ENCODE results near the gene BRD7. TPM values are rescaled to one million over a fixed set of nuclear protein-coding genes. Genes with fewer than 3 reads are reported as not detected.

The BRD7 gene
- total and polyA plus RNA-seq, 3 donors from 2014 or later = 79.2 to 110 (median 96.0) TPM

DNA sequence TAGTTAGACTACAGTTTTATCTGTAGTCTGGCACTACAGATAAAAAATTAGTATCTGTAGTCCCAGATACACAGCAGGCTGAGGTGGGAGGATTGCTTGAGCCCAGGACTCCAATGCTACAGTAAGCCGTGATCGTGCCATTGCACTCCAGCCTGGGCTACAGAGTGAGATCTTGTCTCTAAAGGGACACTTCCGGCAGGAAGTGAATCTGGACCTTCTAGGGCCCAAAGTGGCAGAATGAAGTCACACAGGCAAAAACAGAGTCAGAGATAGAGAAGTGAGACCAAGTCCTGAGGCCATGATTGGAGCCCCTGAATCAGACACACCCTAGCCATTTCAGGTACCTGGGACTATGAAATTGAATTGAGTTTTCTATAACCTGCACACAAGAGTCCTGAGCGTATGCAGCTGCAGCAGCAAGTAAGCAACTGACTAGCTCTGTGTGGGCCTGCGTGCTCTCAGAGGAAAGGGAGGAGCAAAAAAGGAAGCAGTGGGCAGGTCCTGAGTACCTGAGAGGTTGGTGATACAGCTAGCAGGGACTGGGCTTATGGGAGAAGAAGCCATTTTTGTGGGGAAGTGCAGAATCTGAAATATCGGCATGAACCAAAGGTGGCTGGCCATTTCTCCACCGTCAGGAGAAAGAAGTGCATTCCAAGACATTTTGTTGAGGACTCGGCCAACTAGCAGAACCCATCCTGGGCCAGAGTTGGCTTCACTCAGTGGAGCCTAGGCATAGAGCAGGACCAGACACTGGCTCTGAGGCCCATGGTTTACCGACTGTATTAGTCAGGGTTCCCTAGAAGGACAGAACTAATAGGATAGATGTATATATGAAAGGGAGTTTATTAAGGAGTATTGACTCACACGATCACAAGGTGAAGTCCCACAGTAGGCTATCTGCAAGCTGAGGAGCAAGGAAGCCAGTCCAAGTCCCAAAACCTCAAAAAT, 27.2 kb upstream of the BRD7 start:
- H3K27me3 ChIP-seq = no peaks in the 10 kb centered on the region
- no peak overlapping the region for H3K27ac ChIP-seq
- intact Hi-C loops (cut with DNase I; ENCODE audit: low total_unique reads) = no loop called here
- no peak for TF ChIP-seq CTCF (IDR thresholded peaks at IDR 0.05)
- TF ChIP-seq POLR2A (IDR thresholded peaks at IDR 0.05) = no peak
- H3K4me1 ChIP-seq = no peaks in the 10 kb centered on the region
- no peak for DNase-seq
- no peak overlapping the region for H3K4me3 ChIP-seq
- no peaks in the 10 kb centered on the region for H3K9me3 ChIP-seq
- WGBS, 2 donors = 86 to 89% methylated on average over 10 of the region's 10 CpGs
- no peaks in the 10 kb centered on the region for H3K36me3 ChIP-seq (ENCODE audit: low read depth, missing control alignments)

GRCh38 chr16:50393858-50394802, 25.3 kb upstream of the BRD7 start:
- intact Hi-C loops (cut with DNase I; ENCODE audit: low total_unique reads) = no loop called here
- WGBS, 2 donors = 81 to 84% methylated on average over 6 of the region's 6 CpGs
- DNase-seq = no peak

DNA sequence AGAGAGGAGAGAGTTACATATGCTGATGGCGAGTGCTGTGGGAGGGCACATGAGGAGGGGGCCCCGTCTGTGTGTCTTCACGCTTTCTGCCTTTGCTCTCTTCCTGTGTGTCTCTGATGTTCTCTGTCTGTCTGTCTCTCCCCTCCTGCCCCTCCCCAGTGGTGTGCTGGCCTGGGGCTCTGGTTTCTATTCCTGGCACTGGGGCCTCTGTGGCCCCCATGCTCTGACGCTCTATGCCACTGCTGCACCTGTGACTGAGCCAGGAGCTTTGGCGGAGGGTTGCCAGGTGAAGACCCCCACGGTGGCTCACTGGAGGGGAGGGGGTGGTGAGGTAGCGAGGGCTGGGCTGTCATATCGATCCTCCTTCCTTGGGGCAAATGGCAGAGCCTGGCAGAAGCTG, 24.6 kb upstream of the BRD7 start:
- TF ChIP-seq POLR2A (IDR thresholded peaks at IDR 0.05) (no peak), CTCF (IDR thresholded peaks at IDR 0.05) (no peak)
- DNase-seq = no peak
- H3K4me3 ChIP-seq = no peak overlapping the region
- no peaks in the 10 kb centered on the region for H3K36me3 ChIP-seq (ENCODE audit: low read depth, missing control alignments)
- 77 to 78% methylated on average over 7 to 8 of the region's 8 CpGs for WGBS, 2 donors
- no peaks in the 10 kb centered on the region for H3K4me1 ChIP-seq
- no peaks in the 10 kb centered on the region for H3K9me3 ChIP-seq
- intact Hi-C loops (cut with DNase I; ENCODE audit: low total_unique reads) = no loop called here
- no peak overlapping the region for H3K27ac ChIP-seq
- no peaks in the 10 kb centered on the region for H3K27me3 ChIP-seq

More at GRCh38 chr16:50393858-50394802, 25.3 kb upstream of the BRD7 start:
- TF ChIP-seq CTCF (IDR thresholded peaks at IDR 0.05) (no peak), POLR2A (IDR thresholded peaks at IDR 0.05) (no peak)
- H3K27ac ChIP-seq = no peak overlapping the region
- H3K9me3 ChIP-seq = no peaks in the 10 kb centered on the region
- no peaks in the 10 kb centered on the region for H3K4me1 ChIP-seq
- H3K36me3 ChIP-seq (ENCODE audit: low read depth, missing control alignments) = no peaks in the 10 kb centered on the region
- H3K4me3 ChIP-seq = no peak overlapping the region
- H3K27me3 ChIP-seq = no peaks in the 10 kb centered on the region

GRCh38 chr16:50390914-50391716, 22.3 kb upstream of the BRD7 start:
- Histone ChIP-seq H3K27me3 (no peaks in the 10 kb centered on the region), H3K4me3 (no peak overlapping the region), H3K27ac (no peak overlapping the region), H3K36me3 (ENCODE audit: low read depth, missing control alignments) (no peaks in the 10 kb centered on the region), H3K4me1 (no peaks in the 10 kb centered on the region), H3K9me3 (no peaks in the 10 kb centered on the region)
- TF ChIP-seq CTCF (IDR thresholded peaks at IDR 0.05) = no peak
- no peak for DNase-seq
- intact Hi-C loops (cut with DNase I; ENCODE audit: low total_unique reads) = no loop called here
- 47 to 51% methylated on average over 13 to 30 of the region's 30 CpGs for WGBS, 2 donors

Measured in testis (tissue), 3 donors.